Measurements from ENCODE around the gene TCL1A. TPM values are rescaled to one million over a fixed set of nuclear protein-coding genes. Genes with fewer than 3 reads are reported as not detected.

TCL1A gene
- total RNA-seq, 1 experiment from 2014 or later = 1.1 TPM

DNA sequence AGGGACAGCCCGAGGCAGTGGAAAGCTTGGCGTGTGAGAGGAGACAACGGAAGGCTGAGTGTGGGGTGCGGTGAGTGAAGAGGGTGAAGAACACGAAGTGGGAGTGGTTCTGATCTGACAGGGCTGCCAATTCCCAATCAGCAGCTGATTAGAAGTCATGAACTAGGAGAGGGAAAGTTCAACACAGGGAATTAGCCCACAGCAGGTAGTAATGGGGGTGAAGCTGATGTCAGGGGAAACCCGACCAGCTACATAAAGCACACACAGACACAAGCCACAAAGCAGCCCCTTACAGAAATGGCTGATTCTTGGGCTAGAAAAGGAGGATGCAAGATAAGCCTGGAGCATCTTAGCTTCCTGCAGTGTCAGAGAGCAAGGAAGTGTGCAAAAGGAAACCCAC, 47.5 kb upstream of the TCL1A start:
- POLR2A ChIA-PET = no interaction called here
- Mint-ChIP-seq H3K36me3 (no peaks in the 10 kb centered on the region; the same call in 1 of the 2 replicates), H3K4me1 (peaks cover 13% of the 10 kb centered on the region), H3K27me3 (ENCODE audit: low read depth) (peaks cover 3% of the 10 kb centered on the region; the same call in 1 of the 2 replicates), H3K27ac (no peak overlapping the region), H3K4me3 (no peak overlapping the region), H3K9me3 (peaks cover 6% of the 10 kb centered on the region)
- CTCF ChIA-PET = interaction anchor here (0.6 to 1.4 kb wide), 3 partner anchors 13 to 501 kb away, joined by 3 to 6 read pairs (median 4); no protein-coding TSS in a partner anchor
- DNase-seq (ENCODE audit: low spot score) (no peak), ATAC-seq (no peak)
- TF ChIP-seq, protein P1, sequence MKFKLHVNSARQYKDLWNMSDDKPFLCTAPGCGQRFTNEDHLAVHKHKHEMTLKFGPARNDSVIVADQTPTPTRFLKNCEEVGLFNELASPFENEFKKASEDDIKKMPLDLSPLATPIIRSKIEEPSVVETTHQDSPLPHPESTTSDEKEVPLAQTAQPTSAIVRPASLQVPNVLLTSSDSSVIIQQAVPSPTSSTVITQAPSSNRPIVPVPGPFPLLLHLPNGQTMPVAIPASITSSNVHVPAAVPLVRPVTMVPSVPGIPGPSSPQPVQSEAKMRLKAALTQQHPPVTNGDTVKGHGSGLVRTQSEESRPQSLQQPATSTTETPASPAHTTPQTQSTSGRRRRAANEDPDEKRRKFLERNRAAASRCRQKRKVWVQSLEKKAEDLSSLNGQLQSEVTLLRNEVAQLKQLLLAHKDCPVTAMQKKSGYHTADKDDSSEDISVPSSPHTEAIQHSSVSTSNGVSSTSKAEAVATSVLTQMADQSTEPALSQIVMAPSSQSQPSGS (CRISPR knock-in tag; IDR thresholded peaks at IDR 0.05; ENCODE audit: borderline replicate concordance, low read depth) = no peak
- TF ChIP-seq, protein P2, sequence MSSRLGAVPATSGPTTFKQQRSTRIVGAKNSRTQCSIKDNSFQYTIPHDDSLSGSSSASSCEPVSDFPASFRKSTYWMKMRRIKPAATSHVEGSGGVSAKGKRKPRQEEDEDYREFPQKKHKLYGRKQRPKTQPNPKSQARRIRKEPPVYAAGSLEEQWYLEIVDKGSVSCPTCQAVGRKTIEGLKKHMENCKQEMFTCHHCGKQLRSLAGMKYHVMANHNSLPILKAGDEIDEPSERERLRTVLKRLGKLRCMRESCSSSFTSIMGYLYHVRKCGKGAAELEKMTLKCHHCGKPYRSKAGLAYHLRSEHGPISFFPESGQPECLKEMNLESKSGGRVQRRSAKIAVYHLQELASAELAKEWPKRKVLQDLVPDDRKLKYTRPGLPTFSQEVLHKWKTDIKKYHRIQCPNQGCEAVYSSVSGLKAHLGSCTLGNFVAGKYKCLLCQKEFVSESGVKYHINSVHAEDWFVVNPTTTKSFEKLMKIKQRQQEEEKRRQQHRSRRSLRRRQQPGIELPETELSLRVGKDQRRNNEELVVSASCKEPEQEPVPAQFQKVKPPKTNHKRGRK (CRISPR knock-in tag; IDR thresholded peaks at IDR 0.05; ENCODE audit: borderline replicate concordance) = no peak
- TF ChIP-seq ZNF423 (CRISPR knock-in tag; IDR thresholded peaks at IDR 0.05) (no peak), TP53 (CRISPR knock-in tag; IDR thresholded peaks at IDR 0.05) (no peak), HMGA2 (CRISPR knock-in tag; IDR thresholded peaks at IDR 0.05) (no peak), SMAD3 (CRISPR knock-in tag; IDR thresholded peaks at IDR 0.05; ENCODE audit: borderline replicate concordance) (no peak), ZNF671 (CRISPR knock-in tag; IDR thresholded peaks at IDR 0.05) (no peak)
- TF ChIP-seq, protein P3, sequence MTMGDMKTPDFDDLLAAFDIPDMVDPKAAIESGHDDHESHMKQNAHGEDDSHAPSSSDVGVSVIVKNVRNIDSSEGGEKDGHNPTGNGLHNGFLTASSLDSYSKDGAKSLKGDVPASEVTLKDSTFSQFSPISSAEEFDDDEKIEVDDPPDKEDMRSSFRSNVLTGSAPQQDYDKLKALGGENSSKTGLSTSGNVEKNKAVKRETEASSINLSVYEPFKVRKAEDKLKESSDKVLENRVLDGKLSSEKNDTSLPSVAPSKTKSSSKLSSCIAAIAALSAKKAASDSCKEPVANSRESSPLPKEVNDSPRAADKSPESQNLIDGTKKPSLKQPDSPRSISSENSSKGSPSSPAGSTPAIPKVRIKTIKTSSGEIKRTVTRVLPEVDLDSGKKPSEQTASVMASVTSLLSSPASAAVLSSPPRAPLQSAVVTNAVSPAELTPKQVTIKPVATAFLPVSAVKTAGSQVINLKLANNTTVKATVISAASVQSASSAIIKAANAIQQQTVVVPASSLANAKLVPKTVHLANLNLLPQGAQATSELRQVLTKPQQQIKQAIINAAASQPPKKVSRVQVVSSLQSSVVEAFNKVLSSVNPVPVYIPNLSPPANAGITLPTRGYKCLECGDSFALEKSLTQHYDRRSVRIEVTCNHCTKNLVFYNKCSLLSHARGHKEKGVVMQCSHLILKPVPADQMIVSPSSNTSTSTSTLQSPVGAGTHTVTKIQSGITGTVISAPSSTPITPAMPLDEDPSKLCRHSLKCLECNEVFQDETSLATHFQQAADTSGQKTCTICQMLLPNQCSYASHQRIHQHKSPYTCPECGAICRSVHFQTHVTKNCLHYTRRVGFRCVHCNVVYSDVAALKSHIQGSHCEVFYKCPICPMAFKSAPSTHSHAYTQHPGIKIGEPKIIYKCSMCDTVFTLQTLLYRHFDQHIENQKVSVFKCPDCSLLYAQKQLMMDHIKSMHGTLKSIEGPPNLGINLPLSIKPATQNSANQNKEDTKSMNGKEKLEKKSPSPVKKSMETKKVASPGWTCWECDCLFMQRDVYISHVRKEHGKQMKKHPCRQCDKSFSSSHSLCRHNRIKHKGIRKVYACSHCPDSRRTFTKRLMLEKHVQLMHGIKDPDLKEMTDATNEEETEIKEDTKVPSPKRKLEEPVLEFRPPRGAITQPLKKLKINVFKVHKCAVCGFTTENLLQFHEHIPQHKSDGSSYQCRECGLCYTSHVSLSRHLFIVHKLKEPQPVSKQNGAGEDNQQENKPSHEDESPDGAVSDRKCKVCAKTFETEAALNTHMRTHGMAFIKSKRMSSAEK (CRISPR knock-in tag; IDR thresholded peaks at IDR 0.05; ENCODE audit: borderline replicate concordance) = no peak

DNA sequence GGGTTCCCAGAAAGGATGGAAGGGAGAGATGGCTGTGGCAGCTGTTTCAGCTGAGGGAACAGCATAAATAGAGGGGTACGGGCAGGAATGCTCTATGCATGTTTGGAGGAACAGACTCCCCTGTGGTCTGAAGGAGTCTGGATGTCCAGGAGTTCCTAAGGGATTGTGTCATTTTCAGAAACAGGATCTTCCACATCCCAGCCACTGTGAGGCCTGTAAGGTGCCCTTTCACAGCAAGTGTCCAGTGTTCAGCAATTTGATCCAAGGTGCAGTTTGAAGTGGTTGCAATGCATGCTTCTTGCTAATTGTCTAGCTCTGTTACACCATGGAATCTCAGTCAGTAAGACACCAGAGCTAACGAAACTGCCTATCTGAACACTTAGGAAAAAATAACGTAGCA, 46.7 kb upstream of the TCL1A start:
- ChIA-PET CTCF (interaction anchor here (1.2 to 1.4 kb wide), 2 partner anchors 13 to 15 kb away, joined by 3 to 4 read pairs; no protein-coding TSS in a partner anchor), POLR2A (no interaction called here)
- Mint-ChIP-seq H3K27me3 (ENCODE audit: low read depth) (peaks cover 3% of the 10 kb centered on the region; the same call in 1 of the 2 replicates), H3K4me1 (peaks cover 13% of the 10 kb centered on the region), H3K27ac (no peak overlapping the region), H3K36me3 (no peaks in the 10 kb centered on the region; the same call in 1 of the 2 replicates), H3K4me3 (no peak overlapping the region), H3K9me3 (peaks cover 6% of the 10 kb centered on the region)
- DNase-seq (ENCODE audit: low spot score) (no peak), ATAC-seq (no peak)
- TF ChIP-seq NFYB (CRISPR knock-in tag; conservative IDR thresholded peaks at IDR 0.05; ENCODE audit: low read depth) (no peak), ZNF423 (CRISPR knock-in tag; IDR thresholded peaks at IDR 0.05) (no peak), NFATC4 (CRISPR knock-in tag; IDR thresholded peaks at IDR 0.05) (no peak), E2F5 (CRISPR knock-in tag; IDR thresholded peaks at IDR 0.05) (no peak), RORB (CRISPR knock-in tag; IDR thresholded peaks at IDR 0.05) (no peak), NR2C2 (CRISPR knock-in tag; IDR thresholded peaks at IDR 0.05) (no peak), ELF4 (CRISPR knock-in tag; IDR thresholded peaks at IDR 0.05; ENCODE audit: low read depth) (no peak), SOX15 (CRISPR knock-in tag; IDR thresholded peaks at IDR 0.05) (no peak)
- TF ChIP-seq, protein P4, sequence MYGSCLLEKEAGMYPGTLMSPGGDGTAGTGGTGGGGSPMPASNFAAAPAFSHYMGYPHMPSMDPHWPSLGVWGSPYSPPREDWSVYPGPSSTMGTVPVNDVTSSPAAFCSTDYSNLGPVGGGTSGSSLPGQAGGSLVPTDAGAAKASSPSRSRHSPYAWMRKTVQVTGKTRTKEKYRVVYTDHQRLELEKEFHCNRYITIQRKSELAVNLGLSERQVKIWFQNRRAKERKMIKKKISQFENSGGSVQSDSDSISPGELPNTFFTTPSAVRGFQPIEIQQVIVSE (CRISPR knock-in tag; IDR thresholded peaks at IDR 0.05; ENCODE audit: borderline replicate concordance) = no peak
- TF ChIP-seq, protein P5, sequence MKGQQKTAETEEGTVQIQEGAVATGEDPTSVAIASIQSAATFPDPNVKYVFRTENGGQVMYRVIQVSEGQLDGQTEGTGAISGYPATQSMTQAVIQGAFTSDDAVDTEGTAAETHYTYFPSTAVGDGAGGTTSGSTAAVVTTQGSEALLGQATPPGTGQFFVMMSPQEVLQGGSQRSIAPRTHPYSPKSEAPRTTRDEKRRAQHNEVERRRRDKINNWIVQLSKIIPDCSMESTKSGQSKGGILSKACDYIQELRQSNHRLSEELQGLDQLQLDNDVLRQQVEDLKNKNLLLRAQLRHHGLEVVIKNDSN (CRISPR knock-in tag; IDR thresholded peaks at IDR 0.05) = no peak
- TF ChIP-seq, protein P6, sequence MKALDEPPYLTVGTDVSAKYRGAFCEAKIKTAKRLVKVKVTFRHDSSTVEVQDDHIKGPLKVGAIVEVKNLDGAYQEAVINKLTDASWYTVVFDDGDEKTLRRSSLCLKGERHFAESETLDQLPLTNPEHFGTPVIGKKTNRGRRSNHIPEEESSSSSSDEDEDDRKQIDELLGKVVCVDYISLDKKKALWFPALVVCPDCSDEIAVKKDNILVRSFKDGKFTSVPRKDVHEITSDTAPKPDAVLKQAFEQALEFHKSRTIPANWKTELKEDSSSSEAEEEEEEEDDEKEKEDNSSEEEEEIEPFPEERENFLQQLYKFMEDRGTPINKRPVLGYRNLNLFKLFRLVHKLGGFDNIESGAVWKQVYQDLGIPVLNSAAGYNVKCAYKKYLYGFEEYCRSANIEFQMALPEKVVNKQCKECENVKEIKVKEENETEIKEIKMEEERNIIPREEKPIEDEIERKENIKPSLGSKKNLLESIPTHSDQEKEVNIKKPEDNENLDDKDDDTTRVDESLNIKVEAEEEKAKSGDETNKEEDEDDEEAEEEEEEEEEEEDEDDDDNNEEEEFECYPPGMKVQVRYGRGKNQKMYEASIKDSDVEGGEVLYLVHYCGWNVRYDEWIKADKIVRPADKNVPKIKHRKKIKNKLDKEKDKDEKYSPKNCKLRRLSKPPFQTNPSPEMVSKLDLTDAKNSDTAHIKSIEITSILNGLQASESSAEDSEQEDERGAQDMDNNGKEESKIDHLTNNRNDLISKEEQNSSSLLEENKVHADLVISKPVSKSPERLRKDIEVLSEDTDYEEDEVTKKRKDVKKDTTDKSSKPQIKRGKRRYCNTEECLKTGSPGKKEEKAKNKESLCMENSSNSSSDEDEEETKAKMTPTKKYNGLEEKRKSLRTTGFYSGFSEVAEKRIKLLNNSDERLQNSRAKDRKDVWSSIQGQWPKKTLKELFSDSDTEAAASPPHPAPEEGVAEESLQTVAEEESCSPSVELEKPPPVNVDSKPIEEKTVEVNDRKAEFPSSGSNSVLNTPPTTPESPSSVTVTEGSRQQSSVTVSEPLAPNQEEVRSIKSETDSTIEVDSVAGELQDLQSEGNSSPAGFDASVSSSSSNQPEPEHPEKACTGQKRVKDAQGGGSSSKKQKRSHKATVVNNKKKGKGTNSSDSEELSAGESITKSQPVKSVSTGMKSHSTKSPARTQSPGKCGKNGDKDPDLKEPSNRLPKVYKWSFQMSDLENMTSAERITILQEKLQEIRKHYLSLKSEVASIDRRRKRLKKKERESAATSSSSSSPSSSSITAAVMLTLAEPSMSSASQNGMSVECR (CRISPR knock-in tag; IDR thresholded peaks at IDR 0.05; ENCODE audit: borderline replicate concordance) = no peak
- TF ChIP-seq, protein P7, sequence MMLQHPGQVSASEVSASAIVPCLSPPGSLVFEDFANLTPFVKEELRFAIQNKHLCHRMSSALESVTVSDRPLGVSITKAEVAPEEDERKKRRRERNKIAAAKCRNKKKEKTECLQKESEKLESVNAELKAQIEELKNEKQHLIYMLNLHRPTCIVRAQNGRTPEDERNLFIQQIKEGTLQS (CRISPR knock-in tag; conservative IDR thresholded peaks at IDR 0.05) = no peak

All from WTC11 (cell line).